K562 (cell line): ENCODE measurements around the gene SLC26A6. TPM values are rescaled to one million over a fixed set of nuclear protein-coding genes. Genes with fewer than 3 reads are reported as not detected.

Experiments used
- BCL6 ChIP-seq: fragments of 250-450 bp; sonication (Bioruptor Pico); IDR thresholded peaks from 2 replicates; pipeline ENCODE4 v1.4.0; 2020
- BRCA1 ChIP-seq, 2 experiments: fragments of 450-650 bp in 1 of 2; sonication (generic) in 1 of 2; formaldehyde crosslinking in 1 of 2; IDR thresholded peaks; 2 replicates each; pipeline versions ENCODE4 v1.5.0 to v1.6.1; 2017 to 2020; ENCODE audit warnings: mild to moderate bottlenecking in 1 of 2, missing genetic modification reagents in 1 of 2
- C11orf30 ChIP-seq: fragments of 450-650 bp; IDR thresholded peaks from 2 replicates; pipeline ENCODE4 v1.6.1; 2016; ENCODE audit warnings: low read depth, mild to moderate bottlenecking
- CCAR2 ChIP-seq: fragments of 200-400 bp; formaldehyde crosslinking; IDR thresholded peaks from 2 replicates; pipeline ENCODE4 v1.6.1; 2017; ENCODE audit warnings: mild to moderate bottlenecking, low read depth, low read length
- COPS2 ChIP-seq: fragments of 450-650 bp; conservative IDR thresholded peaks from 2 replicates; pipeline ENCODE4 v1.6.1; 2016; ENCODE audit warnings: mild to moderate bottlenecking, moderate library complexity
- DMBX1 ChIP-seq: fragments of 250-450 bp; sonication (Bioruptor Pico); IDR thresholded peaks from 2 replicates; pipeline ENCODE4 v1.8.0; 2022; ENCODE audit warnings: inconsistent platforms, mild to moderate bottlenecking, moderate library complexity, borderline replicate concordance
- DPF2 ChIP-seq: fragments of 450-650 bp; IDR thresholded peaks from 2 replicates; pipeline ENCODE4 v1.6.1; 2016
- E2F4 ChIP-seq: sonication (generic); formaldehyde crosslinking; IDR thresholded peaks from 2 replicates; pipeline ENCODE4 v1.8.0; 2022; ENCODE audit warnings: mild to moderate bottlenecking, low read depth, missing genetic modification reagents
- EWSR1 ChIP-seq: fragments of 450-650 bp; IDR thresholded peaks from 2 replicates; pipeline ENCODE4 v1.6.1; 2018; ENCODE audit warnings: borderline replicate concordance, mild to moderate bottlenecking, low read depth, moderate library complexity; ENCODE audit not compliant: partially characterized antibody
- HNRNPLL ChIP-seq: fragments of 200-400 bp; formaldehyde crosslinking; IDR thresholded peaks from 2 replicates; pipeline ENCODE4 v1.6.1; 2017; ENCODE audit warnings: low read length, low read depth, mild to moderate bottlenecking; ENCODE audit not compliant: poor library complexity, severe bottlenecking
- ILK ChIP-seq: fragments of 450-650 bp; IDR thresholded peaks from 2 replicates; pipeline ENCODE4 v1.6.1; 2016; ENCODE audit warnings: missing genetic modification characterization, low read depth, mild to moderate bottlenecking, missing compliant biosample characterization, moderate library complexity, borderline replicate concordance
- KLF16 ChIP-seq: IDR thresholded peaks from 2 replicates; pipeline ENCODE4 v1.6.1; 2016; ENCODE audit warnings: antibody characterized with exemption
- MED1 ChIP-seq: sonication (generic); formaldehyde crosslinking; IDR thresholded peaks from 2 replicates; pipeline ENCODE4 v1.8.1; 2023; ENCODE audit warnings: missing genetic modification reagents, borderline replicate concordance
- NCOA2 ChIP-seq, 2 experiments: fragments of 450-650 bp; IDR thresholded peaks; 2 replicates each; pipeline ENCODE4 v1.6.1; 2018; ENCODE audit warnings: mild to moderate bottlenecking in 2 of 2, moderate library complexity in 1 of 2; ENCODE audit not compliant: partially characterized antibody in 2 of 2
- NFXL1 ChIP-seq: fragments of 450-650 bp; formaldehyde crosslinking; IDR thresholded peaks from 2 replicates; pipeline ENCODE4 v1.4.0; 2021; ENCODE audit warnings: mild to moderate bottlenecking
- PHF21A ChIP-seq: fragments of 450-650 bp; IDR thresholded peaks from 2 replicates; pipeline ENCODE4 v1.6.1; 2017; ENCODE audit warnings: low read depth, borderline replicate concordance
- PML ChIP-seq: IDR thresholded peaks from 2 replicates; pipeline ENCODE4 v1.6.1; 2012; ENCODE audit warnings: low read length, inconsistent platforms
- SIX5 ChIP-seq, 2 experiments: IDR thresholded peaks; 2 replicates each; pipeline ENCODE4 v1.6.1; 2011; ENCODE audit warnings: low read length in 2 of 2, borderline replicate concordance in 1 of 2, low read depth in 1 of 2, mild to moderate bottlenecking in 1 of 2, moderate library complexity in 1 of 2; ENCODE audit not compliant: insufficient read depth in 1 of 2
- SMAD4 ChIP-seq: fragments of 250-450 bp; sonication (Bioruptor Pico); conservative IDR thresholded peaks from 2 replicates; pipeline ENCODE4 v1.8.0; 2021; ENCODE audit warnings: inconsistent platforms, mild to moderate bottlenecking, moderate library complexity
- TCF3 ChIP-seq: sonication (generic); formaldehyde crosslinking; IDR thresholded peaks from 2 replicates; pipeline ENCODE4 v1.4.0; 2020; ENCODE audit warnings: mild to moderate bottlenecking, missing genetic modification reagents
- TFAM ChIP-seq: fragments of 250-450 bp; sonication (Bioruptor Pico); conservative IDR thresholded peaks from 2 replicates; pipeline ENCODE4 v1.5.0; 2021; ENCODE audit warnings: mild to moderate bottlenecking, moderate library complexity
- XRCC3 ChIP-seq: fragments of 450-650 bp; IDR thresholded peaks from 2 replicates; pipeline ENCODE4 v1.6.1; 2017; ENCODE audit warnings: mild to moderate bottlenecking, moderate library complexity
- ZBTB7A ChIP-seq: IDR thresholded peaks from 2 replicates; pipeline ENCODE4 v1.6.1; 2011; ENCODE audit warnings: low read depth, mild to moderate bottlenecking, low read length, moderate library complexity, borderline replicate concordance; ENCODE audit not compliant: control insufficient read depth
- ZFPM2 ChIP-seq: fragments of 250-450 bp; sonication (Bioruptor Pico); IDR thresholded peaks from 2 replicates; pipeline ENCODE4 v1.5.1; 2022; ENCODE audit warnings: mild to moderate bottlenecking
- ZNF224 ChIP-seq: sonication (generic); formaldehyde crosslinking; IDR thresholded peaks from 2 replicates; pipeline ENCODE4 v1.8.0; 2022; ENCODE audit warnings: mild to moderate bottlenecking, missing genetic modification reagents
- ZZZ3 ChIP-seq: fragments of 450-650 bp; IDR thresholded peaks from 2 replicates; pipeline ENCODE4 v1.6.1; 2016; ENCODE audit warnings: antibody characterized with exemption, mild to moderate bottlenecking, moderate library complexity
- polyA plus RNA-seq, 8 experiments: library from polyadenylated mRNA; depleted of rRNA in 4 of 8; stranded (reverse) in 5 of 8; unstranded in 3 of 8; fragments of >200 nt; fragmentation: Nextera tagmentation in 2 of 8; fragmentation: Illumina TruSeq in 1 of 8; extraction: Ambion mirVana in 2 of 8; extraction: Trizol in 1 of 8; gene quantifications; 2 replicates each; pipeline versions ENCODE4 v1.2.1 to v1.2.3, GENCODE V29; 2011 to 2014; ENCODE audit warnings: inconsistent platforms in 1 of 8, missing spikeins in 1 of 8
- total RNA-seq, 7 experiments: library from RNA; depleted of rRNA in 6 of 7; stranded (reverse); fragments of >200 nt in 6 of 7; fragmentation: Illumina TruSeq in 2 of 7; extraction: Trizol in 2 of 7; gene quantifications; 2 replicates each; pipeline versions ENCODE4 v1.2.1 to v1.2.3, GENCODE V29; 2011 to 2021; ENCODE audit warnings: low replicate concordance in 1 of 7

Gene SLC26A6
- total and polyA plus RNA-seq, 9 of the 15 experiments (the other 6 are each of a cell fraction or from before 2014, with no cell fraction given): 2.1 to 27.2 (median 14.8) TPM

- no peak for TF ChIP-seq NCOA2 (IDR thresholded peaks at IDR 0.05; ENCODE audit: partially characterized antibody in 2 of 2)
- TF ChIP-seq PHF21A: 0 out of 2 replicates have a peak, but pooled peaks have one; percentile 6
- TF ChIP-seq BRCA1 (IDR thresholded peaks at IDR 0.05): no peak
- no peak for TF ChIP-seq BRCA1 (CRISPR knock-in tag; IDR thresholded peaks at IDR 0.05)
- TF ChIP-seq SMAD4 (CRISPR knock-in tag): 0 out of 2 replicates have a peak, but pooled peaks have one; percentile 12
- no peak for TF ChIP-seq DMBX1 (CRISPR knock-in tag)
- TF ChIP-seq ZNF224 (CRISPR knock-in tag): no peak
- peak; percentile 24; the same call in 1 of the 2 replicates for TF ChIP-seq TCF3 (CRISPR knock-in tag)
- TF ChIP-seq KLF16: no peak
- no peak for TF ChIP-seq CCAR2
- TF ChIP-seq EWSR1: no peak
- no peak for TF ChIP-seq MED1 (CRISPR knock-in tag)
- TF ChIP-seq ZZZ3: no peak
- peak; percentile 92 for TF ChIP-seq C11orf30
- TF ChIP-seq PML: peak; percentile 59
- TF ChIP-seq NFXL1 (CRISPR knock-in tag): no peak
- TF ChIP-seq SIX5 (IDR thresholded peaks at IDR 0.05; ENCODE audit: borderline replicate concordance in 1 of 2, insufficient read depth in 1 of 2, low read depth in 1 of 2, low read length in 2 of 2): peak in 1 of 2 experiments; percentile 27; a peak in 1 of 4 replicates
- TF ChIP-seq ILK (tag): no peak
- peak; percentile 63 for TF ChIP-seq HNRNPLL
- TF ChIP-seq TFAM (CRISPR knock-in tag): no peak
- no peak for TF ChIP-seq XRCC3
- no peak for TF ChIP-seq ZFPM2 (CRISPR knock-in tag)
- no peak for TF ChIP-seq ZBTB7A
- TF ChIP-seq DPF2: 0 out of 2 replicates have a peak, but pooled peaks have one; percentile 27
- no peak; the same call in 1 of the 2 replicates for TF ChIP-seq E2F4 (CRISPR knock-in tag)
- no peak for TF ChIP-seq BCL6 (CRISPR knock-in tag)
- no peak for TF ChIP-seq COPS2
These were observed 25.9 kb downstream of the SLC26A6 start, which contains the start of gene UQCRC1 (continued) for GRCh38 chr3:48609088-48610005.
